ENCODE measurements around the gene SASH1.

DNA sequence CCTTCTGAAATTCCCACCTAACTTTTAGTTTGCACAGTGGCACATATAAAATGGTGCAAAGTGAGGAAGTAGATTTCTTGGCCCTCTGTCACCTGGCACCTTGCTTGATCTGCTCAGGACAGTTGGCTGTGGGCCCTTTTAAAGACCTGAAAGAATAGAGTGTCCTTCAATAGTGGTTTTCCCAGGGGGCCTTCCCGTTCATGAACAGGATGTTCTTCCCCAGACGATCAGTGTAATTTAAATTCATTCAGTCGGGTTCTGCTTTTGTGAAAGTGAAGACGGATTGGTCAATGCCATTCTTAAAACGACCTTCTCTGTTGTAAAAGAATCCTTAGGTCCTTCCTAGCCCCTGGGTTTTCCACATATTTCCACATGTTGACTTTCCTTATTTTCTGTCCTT, 178.5 kb downstream of the SASH1 start:
- TF ChIP-seq, protein P1, sequence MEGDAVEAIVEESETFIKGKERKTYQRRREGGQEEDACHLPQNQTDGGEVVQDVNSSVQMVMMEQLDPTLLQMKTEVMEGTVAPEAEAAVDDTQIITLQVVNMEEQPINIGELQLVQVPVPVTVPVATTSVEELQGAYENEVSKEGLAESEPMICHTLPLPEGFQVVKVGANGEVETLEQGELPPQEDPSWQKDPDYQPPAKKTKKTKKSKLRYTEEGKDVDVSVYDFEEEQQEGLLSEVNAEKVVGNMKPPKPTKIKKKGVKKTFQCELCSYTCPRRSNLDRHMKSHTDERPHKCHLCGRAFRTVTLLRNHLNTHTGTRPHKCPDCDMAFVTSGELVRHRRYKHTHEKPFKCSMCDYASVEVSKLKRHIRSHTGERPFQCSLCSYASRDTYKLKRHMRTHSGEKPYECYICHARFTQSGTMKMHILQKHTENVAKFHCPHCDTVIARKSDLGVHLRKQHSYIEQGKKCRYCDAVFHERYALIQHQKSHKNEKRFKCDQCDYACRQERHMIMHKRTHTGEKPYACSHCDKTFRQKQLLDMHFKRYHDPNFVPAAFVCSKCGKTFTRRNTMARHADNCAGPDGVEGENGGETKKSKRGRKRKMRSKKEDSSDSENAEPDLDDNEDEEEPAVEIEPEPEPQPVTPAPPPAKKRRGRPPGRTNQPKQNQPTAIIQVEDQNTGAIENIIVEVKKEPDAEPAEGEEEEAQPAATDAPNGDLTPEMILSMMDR (IDR thresholded peaks at IDR 0.05), result no peak
- TF ChIP-seq POLR2AphosphoS5 (IDR thresholded peaks at IDR 0.05) (no peak), POLR2A (IDR thresholded peaks at IDR 0.05) (no peak)
